Measurements from ENCODE around the gene STAT6.

- TF ChIP-seq CTCF (conservative IDR thresholded peaks at IDR 0.05; ENCODE audit: low read length): no peak
- TF ChIP-seq EZH2phosphoT487 (IDR thresholded peaks at IDR 0.05; ENCODE audit: borderline replicate concordance): no peak
These were observed 18.2 kb upstream of the STAT6 start for GRCh38 chr12:57129321-57129842.
